ENCODE measurements around the gene POLA1. TPM values are rescaled to one million over a fixed set of nuclear protein-coding genes. Genes with fewer than 3 reads are reported as not detected.

The POLA1 gene
- total RNA-seq, 1 experiment from 2014 or later = 19.9 TPM

DNA sequence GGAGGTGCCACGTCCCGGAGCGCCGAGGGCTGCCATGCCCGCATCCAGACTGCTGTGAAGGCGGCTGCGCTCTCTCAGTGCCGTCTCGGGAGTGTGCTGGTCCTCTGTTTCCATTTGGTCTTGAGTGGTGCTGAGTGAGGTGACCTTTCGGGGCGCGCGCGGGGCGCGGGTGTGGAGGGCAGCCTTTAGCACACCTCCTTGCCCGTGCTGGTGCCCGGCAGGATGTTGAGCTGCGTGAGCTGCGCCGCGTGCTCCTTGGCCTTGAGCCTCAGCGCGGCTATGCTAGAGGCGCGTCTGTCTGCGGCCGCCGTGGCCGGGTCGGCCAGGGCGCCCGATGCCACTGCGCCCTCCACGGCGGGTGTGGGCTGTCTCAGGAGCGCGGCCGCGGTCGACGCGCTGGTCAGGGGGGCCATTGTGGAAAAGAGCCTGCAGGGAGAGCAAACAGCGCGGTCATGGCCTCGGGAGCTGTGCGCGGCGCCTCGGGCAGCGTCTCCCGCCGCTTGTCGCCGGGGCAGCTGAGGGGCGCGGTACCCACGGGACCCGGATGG is 310.8 kb downstream of the POLA1 start:
- DNase-seq = no peak
- Histone ChIP-seq H3K4me3 (peak overlapping the region; percentile 17; the same call in 1 of the 2 replicates), H3K27me3 (peaks cover 12% of the 10 kb centered on the region; the same call in 1 of the 2 replicates)

GRCh38 chrX:25005034-25005381 is 311.3 kb downstream of the POLA1 start:
- peaks cover 12% of the 10 kb centered on the region; the same call in 1 of the 2 replicates for H3K27me3 ChIP-seq
- no peak overlapping the region; the same call in 1 of the 2 replicates for H3K4me3 ChIP-seq
- H3K9me3 ChIP-seq = no peaks in the 10 kb centered on the region
- no peak for DNase-seq
- H3K36me3 ChIP-seq = no peaks in the 10 kb centered on the region

More for the DNA sequence above, 310.8 kb downstream of the POLA1 start:
- no peaks in the 10 kb centered on the region for H3K9me3 ChIP-seq
- no peaks in the 10 kb centered on the region for H3K36me3 ChIP-seq

DNA sequence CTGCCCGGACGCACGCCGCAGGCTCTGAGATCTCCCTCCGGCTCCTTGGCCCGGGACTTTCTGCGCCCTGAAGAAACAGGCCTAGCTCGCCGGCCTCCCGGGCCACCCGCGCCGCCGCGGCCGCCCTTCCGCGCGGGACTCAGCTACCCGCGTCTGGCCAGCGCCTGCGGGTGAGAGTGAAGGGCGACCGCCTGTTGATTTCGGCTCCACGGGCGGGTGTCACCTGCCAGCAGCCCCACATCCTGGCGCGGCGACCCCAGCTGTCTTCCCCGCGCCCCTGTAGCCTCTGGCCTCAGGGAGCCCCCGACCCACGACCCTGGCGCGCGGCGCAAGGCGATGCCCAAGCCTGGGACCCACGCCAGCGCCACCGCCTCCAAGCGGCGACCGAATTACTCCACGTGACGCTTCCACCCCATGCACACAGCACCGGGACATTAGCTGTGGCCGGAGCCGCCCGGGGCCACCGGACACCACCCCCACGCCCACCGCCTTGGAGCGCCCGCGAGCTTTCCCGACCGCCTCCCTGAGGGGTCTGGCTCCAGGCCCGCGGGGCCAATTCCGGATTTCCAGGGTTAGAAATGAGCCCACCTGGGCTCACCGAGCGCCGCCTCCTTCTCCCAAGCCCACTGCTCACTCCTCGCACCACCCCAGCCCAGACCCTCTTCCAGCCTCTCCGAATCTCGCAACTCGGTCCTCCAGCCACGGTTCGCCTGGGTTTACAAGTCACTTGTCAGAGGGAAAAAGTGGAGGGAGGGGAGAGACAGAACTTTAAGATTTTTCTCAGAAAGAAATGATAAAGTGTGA is 311.9 kb downstream of the POLA1 start:
- H3K9me3 ChIP-seq = no peaks in the 10 kb centered on the region
- DNase-seq = no peak
- no peaks in the 10 kb centered on the region for H3K36me3 ChIP-seq
- H3K4me3 ChIP-seq = no peak overlapping the region
- peaks cover 12% of the 10 kb centered on the region; the same call in 1 of the 2 replicates for H3K27me3 ChIP-seq

GRCh38 chrX:25006586-25007058 is 312.9 kb downstream of the POLA1 start:
- H3K27me3 ChIP-seq = peaks cover 12% of the 10 kb centered on the region; the same call in 1 of the 2 replicates
- no peaks in the 10 kb centered on the region for H3K36me3 ChIP-seq
- no peak for DNase-seq
- H3K9me3 ChIP-seq = no peaks in the 10 kb centered on the region
- H3K4me3 ChIP-seq = no peak overlapping the region

DNA sequence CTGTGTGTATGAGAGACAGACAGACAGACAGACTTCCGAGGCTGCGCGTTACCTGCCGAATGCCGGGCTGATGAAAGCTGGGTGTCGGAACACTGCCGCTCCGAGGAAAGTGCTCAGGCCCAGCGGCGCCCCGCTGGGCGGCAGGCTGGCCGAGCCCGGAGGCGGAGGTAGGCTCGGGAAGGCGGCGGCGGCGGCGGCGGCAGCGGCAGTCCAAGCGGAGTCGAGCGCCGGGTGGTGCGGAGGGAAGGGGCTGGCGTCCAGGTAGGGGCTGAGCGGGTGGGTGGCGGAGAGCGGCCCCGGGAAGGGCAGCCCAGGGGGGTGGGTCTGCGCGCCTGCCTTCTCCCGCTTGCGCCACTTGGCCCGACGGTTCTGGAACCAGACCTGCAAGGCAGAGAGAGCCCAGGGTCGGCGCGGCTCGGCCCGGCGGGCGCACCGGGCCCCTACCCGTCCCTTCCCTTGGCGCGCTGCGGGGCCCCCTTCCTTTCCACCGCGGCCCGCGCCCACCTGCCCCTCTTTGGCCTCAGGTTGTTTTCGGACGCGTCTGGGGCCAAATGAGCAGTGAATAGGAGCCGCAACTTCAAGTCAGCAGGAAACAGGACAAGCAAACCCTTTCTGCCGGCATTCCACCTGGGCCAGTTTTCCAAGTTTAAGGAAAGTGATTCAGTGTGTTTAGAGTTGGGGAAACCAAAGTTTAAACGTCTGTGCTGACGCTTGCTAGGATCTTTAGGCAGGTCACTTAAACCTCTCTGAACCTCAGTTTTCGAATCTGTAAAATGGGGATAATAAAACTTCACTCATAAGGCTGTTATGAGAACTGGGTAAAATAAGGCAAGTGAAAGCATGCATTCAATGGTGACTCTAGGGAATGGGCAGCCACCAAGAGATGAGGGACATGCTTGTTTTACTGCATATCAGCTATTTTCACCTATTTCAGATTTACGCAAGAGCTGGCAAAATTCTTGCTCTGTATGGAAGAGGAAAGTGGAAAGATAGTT is 313.6 kb downstream of the POLA1 start:
- Histone ChIP-seq H3K9me3 (no peaks in the 10 kb centered on the region), H3K27me3 (peaks cover 12% of the 10 kb centered on the region; the same call in 1 of the 2 replicates), H3K36me3 (no peaks in the 10 kb centered on the region), H3K4me3 (no peak overlapping the region)
- DNase-seq = no peak

- H3K4me3 ChIP-seq = no peak overlapping the region
- DNase-seq = no peak
- H3K36me3 ChIP-seq = no peaks in the 10 kb centered on the region
- no peaks in the 10 kb centered on the region for H3K9me3 ChIP-seq
- H3K27me3 ChIP-seq = peaks cover 15% of the 10 kb centered on the region; the same call in 1 of the 2 replicates
These were observed 315.7 kb downstream of the POLA1 start for GRCh38 chrX:25009407-25009806.

DNA sequence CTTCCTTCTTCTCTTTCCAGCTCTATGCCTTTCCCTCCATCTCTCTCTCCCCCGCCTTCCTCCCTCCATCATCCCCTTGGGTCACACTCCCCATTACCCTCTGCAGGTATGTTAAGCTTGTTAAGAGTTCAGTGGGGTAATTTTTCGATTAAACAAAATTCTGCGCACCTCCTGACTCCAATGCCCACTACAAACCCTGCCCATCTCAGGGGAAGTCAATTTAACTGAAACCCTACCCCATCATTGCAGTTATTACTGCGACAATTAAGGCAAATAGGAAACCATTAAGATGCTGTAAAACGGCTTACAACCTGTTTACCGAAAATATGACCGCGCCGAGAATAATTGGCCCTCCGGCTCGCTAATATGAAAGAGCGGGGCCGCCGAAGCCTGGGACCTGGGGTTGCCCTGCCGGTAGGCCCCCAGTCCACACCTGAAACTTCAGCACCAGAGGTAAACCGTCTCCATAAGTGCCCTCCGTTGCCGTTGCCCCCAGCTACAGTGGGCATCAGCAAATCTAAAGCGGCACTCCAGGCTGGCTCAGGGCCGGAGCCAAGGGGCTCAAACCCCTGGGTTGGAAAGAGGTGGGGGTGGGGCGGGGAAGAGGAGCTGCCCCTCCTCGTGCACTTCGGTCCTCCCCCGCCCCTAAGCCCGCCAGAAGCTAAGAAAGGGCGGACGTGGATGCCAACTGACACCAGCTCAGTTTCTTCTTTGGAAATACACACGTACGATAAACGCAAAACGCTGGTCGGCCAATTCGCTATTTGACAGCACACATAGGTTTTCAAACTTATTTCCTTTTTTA is 317.3 kb downstream of the POLA1 start:
- no peak overlapping the region for H3K4me3 ChIP-seq
- no peaks in the 10 kb centered on the region for H3K36me3 ChIP-seq
- peaks cover 8% of the 10 kb centered on the region; the same call in 1 of the 2 replicates for H3K27me3 ChIP-seq
- no peak for DNase-seq
- H3K9me3 ChIP-seq = no peaks in the 10 kb centered on the region

DNA sequence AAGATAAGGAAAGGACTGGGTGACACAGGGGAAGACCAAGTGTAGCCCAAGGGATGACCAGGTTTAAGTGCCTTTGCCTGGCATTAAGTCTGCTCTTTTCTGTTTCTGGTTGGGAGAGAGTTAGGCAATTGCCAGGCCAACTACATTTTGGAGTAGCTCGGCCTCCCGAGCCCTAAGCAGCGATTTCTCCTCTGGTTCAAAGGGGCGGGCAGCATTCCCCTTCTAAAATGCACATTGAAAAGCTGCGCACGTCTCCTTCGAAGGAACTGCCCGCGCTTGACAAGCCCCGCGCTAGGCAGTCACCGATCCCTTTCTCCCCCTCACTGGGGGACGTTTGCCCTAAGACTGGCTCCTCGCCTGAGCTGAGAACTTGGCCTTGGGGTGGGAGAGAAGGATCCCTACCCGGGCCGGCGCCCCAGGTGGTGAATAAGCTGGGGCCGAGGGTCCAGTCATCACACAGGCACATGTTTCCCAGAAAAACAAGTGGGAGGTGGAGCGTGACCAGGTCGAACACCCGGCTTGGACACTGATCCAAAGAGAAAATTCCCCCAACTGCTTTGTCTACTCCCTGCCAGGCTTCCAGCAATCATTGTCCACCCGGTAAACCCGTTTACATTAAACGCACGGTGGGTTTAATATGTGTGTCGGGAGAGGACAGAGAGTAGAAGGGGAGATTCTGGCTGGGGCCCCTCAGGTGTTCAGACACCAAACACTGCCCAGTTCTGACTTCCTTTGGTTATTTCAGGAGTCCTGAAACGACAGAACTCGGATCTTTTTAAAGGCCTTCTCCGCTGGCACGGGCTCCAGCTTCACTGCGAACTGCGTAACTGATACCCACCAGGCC is 318.1 kb downstream of the POLA1 start:
- H3K36me3 ChIP-seq = no peaks in the 10 kb centered on the region
- H3K4me3 ChIP-seq = no peak overlapping the region
- H3K27me3 ChIP-seq = peaks cover 8% of the 10 kb centered on the region; the same call in 1 of the 2 replicates
- DNase-seq = no peak
- H3K9me3 ChIP-seq = no peaks in the 10 kb centered on the region

DNA sequence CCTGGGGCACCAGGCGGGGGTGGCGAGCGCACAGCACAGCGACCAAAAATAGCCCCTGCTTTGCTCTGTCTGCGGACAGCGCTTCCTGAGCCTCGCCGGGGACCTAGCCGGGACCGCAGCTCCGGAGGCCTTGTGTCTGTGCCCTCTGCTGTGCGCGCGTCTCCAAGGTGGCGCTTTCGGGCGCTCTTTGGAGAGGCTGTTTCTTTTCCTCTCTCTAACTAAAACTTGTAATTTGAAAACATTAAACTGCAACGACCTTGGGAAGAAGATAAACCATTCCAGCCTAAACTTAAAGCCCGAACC is 318.7 kb downstream of the POLA1 start:
- H3K9me3 ChIP-seq = no peaks in the 10 kb centered on the region
- peaks cover 7% of the 10 kb centered on the region for H3K27me3 ChIP-seq
- no peak for DNase-seq
- H3K36me3 ChIP-seq = no peaks in the 10 kb centered on the region
- H3K4me3 ChIP-seq = no peak overlapping the region

- peaks cover 12% of the 10 kb centered on the region for H3K27me3 ChIP-seq
- DNase-seq = no peak
- no peaks in the 10 kb centered on the region for H3K9me3 ChIP-seq
- H3K4me3 ChIP-seq = peak overlapping the region; percentile 12; the same call in 1 of the 2 replicates
- H3K36me3 ChIP-seq = no peaks in the 10 kb centered on the region
These were observed 319.3 kb downstream of the POLA1 start for GRCh38 chrX:25012793-25013631.

DNA sequence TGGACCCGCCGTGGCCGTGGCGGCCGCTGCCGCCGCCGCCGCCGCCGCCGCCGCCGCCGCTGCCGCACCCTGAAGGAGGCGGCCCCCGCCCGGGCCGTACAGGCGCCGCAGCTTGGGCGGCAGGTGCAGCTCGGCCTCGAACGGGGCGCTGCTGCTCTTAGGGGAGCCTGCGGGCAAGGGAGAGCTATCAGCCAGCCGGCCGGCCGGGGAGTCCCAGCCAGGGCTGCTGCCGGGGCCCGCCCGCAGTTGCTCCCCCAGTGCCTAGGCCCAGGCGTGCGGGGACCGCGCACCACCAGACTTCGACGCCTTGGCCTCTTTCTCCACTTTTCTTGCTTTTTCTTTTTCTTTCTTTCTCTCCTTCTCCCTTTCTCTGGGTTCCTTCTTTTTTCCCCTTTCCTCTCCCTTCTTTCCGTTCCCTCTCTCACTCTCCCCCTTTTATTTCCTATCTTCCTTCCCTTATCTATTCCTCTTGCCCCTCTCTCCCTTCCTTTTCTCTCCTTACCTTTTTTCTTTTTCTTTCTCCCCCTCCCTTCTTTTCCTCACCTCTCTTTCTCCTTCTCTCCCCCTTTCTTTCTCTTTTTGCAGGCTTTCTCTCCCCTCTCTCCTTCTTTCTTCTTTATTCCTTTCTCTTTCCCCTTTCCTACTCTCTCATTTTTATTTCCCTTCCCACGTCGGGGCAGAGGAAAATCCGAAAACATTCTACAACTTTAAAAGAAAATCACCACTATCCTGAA is 320.1 kb downstream of the POLA1 start:
- Histone ChIP-seq H3K9me3 (no peaks in the 10 kb centered on the region), H3K36me3 (no peaks in the 10 kb centered on the region), H3K27me3 (peaks cover 18% of the 10 kb centered on the region), H3K4me3 (no peak overlapping the region)
- no peak for DNase-seq

- H3K36me3 ChIP-seq = no peaks in the 10 kb centered on the region
- H3K27me3 ChIP-seq = peaks cover 24% of the 10 kb centered on the region
These were observed 320.7 kb downstream of the POLA1 start for GRCh38 chrX:25014366-25014838.

DNA sequence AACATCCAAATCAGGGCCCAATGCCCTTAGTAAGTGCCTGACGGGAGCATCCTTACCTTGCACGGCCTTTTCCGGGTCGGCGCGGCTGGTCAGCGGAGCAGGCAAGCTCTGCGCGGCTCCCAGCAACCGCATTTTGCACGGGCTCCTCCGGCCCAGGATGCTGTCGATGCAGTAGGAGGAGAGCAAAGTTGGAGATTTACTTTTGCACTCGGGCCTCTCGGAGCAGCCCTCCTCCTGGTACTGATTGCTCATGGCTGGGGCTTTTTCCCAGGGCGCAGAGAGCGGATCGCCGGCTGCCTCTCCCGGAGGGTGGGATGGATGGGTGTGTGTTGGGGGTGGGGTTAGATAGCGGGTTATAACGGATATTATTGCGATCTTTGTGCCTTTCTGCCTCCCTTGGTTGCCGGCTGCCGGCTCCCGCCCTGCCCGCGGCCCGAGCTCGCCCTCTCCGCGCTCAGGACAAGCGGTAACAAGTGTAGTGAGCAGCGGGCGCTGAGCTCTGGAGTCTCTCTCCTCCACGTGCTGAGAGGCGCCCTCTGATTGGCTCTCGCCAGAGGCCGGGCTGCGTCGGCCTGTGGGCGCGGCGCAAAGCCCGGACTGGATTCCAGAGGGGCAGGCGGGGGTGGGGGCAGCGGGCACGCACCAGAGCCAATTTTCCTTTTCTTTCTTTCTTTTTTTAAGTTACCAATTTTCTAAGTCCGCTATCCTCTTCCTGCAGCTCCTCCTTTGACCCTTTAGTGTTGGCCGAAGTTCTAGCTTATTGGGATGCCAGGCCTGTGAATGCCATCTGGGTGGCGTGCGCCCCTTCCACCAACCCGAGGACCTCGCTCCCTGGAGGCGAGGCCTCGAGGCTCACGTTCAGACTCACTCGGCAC is 322.0 kb downstream of the POLA1 start, which contains the start of gene ARX:
Gene ARX (minus strand): TSS at position 480 of the 875 bp plus-strand sequence. CDS start 228 bp downstream, at position 252.
- peaks cover 35% of the 10 kb centered on the region for H3K27me3 ChIP-seq
- H3K36me3 ChIP-seq = no peaks in the 10 kb centered on the region
- no peaks in the 10 kb centered on the region for H3K9me3 ChIP-seq
- no peak within 1 kb of the TSS for H3K4me3 ChIP-seq
- no peak for DNase-seq

More at GRCh38 chrX:25014366-25014838, 320.7 kb downstream of the POLA1 start:
- Histone ChIP-seq H3K9me3 (no peaks in the 10 kb centered on the region), H3K4me3 (no peak overlapping the region)
- no peak for DNase-seq
